Cerebellar nuclear complex (tissue), 1 donor: Measurements from ENCODE around the gene CDK5RAP2.

Experiments used
- DNase-seq, 2 experiments: peaks; one replicate each; lab custom pipeline; 2025; lab: John Stamatoyannopoulos, UW

CDK5RAP2 gene

DNA sequence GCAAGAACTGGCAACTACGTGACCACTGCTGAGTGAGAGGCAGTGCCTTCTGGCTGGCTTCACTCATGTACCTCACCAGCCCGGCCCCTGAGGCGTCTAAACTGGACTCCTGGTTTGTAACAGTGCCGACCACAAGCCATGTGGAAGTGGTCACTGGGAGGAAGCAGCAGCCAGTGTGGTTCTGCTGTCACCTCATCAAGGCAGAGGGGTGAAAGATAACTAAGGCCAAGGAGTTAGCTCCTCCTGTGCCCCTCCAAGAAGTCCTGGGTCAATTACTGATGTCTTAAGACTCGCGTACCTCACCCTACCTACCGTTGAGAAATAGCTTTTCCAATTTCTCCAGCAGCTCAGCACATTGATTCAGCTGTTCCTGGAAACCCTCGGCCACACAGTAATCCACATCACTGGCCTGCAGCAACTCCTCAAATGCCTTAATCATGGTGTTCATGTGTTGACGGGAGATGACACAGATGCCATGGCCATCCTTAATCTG lies 142.9 kb downstream of the CDK5RAP2 start:
- DNase-seq: no peak

DNA sequence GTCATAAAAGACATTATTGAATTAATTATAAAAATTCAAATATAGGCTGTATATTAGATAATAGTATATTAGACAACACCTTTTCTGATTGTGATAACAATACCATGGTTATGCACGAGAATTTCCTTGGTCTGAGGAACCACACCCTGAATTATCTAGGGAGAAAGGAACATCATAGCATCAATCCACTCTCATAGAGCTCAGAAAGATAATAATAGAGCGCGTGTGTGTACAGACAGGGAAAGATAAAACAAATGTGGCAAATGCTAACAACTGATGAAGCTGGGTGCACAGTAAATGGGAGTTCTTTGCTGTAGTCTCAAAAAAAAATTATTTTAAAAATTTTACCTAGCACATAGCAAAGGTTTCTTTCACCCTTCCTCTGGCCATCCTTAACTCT lies 143.5 kb downstream of the CDK5RAP2 start:
- DNase-seq: no peak

DNA sequence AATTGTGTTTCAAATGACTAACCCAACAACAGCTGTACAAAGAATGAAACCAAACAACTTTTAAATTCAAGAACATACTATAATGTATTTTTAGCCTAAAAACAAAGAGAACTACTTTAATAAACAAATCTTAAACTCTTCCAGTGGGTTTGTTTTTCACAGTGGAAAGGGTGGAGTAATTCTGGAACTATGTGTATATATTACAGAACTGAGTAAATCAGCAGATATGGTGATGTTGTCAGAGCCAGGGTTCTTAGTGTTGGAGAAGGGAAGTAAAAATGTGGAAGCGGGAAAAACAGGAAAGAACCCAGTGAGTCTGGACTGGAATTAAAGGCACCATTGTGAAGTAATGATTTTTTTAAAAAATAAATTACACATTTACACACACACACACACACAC lies 144.9 kb downstream of the CDK5RAP2 start:
- no peak for DNase-seq

DNA sequence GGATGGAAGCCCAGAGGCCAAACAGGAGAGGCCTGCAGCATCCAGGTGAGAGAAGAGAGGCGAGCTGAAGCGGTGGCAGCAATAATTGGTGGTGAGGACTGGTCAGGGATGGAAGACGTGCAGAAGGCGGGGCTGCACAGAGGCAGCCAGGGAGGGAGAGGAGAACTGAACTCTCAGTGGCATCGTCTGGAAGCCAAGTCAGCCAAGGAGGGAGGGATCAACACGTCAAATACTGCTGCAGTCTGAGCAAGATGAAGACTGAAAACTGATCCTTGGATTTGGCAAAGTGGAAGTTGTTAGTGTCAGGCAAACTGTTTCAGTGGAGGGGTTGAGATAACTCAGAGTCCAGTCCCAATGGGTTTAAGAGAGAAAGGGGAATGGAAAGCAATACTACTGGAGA lies 145.4 kb downstream of the CDK5RAP2 start:
- no peak for DNase-seq

- DNase-seq: no peak
Measured at GRCh38 chr9:120433701-120434100, 146.3 kb downstream of the CDK5RAP2 start.

GRCh38 chr9:120432600-120432999 lies 147.4 kb downstream of the CDK5RAP2 start:
- DNase-seq: no peak

DNA sequence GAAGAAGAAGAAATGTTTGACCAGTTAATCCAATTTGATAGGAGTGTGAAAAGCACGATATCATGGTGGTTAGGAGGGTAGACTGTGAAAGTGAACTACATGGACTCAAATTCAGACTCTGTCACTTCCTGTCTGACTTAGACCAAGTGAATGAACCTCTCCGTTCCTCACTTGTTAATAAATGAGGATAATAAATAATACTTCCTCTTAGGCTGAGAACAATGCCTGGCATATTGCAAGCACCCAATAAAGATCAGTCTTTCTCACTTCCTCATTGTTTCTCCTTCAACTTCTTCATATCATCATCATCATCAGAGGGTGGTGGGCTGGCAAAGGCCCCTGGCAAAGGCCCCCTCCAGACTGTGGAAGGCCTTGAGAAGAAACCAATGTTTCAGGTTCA lies 148.7 kb downstream of the CDK5RAP2 start:
- no peak for DNase-seq

DNA sequence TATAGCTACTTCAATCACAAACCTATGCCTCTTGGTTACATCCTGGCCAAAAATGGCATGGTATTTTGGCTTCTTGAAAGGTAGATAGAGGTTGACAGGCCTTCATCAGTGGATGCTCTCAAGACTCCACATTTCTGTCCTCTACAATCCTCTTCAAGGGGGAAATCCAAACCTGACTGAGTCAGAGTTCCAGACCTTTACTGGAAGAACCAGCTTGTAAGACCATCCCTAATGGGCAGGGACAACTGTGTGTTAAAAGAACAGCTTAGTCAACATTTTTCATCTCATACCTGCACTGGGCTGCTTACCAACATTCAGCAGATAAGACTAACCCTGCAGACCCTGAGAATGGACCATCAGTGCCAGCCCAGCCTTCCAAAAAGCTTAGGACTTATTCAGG lies 155.7 kb downstream of the CDK5RAP2 start:
- DNase-seq: no peak

DNA sequence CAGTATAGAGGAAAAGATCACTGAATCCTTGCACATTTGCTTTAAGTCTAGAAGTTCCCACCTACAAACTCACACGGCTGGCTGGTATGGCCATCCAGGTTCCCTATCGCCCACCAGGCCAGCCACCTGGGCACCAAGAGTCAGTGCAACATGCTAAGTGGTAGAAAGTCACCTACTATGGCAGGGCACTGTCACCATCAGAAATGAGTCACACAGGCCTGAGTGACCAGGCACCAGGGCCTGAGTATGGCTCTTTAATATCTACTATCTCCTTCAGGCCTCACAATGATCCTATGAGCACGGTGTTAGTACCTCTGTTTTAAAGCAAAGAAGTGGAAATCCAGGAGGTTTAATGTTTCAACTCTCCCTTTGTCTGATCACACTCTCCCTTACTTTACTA lies 156.2 kb downstream of the CDK5RAP2 start:
- DNase-seq: no peak

- DNase-seq: no peak
Measured at GRCh38 chr9:120421977-120422376, 158.0 kb downstream of the CDK5RAP2 start.

- no peak for DNase-seq
Measured at GRCh38 chr9:120418315-120418714, 161.7 kb downstream of the CDK5RAP2 start.

- DNase-seq: no peak
Measured at GRCh38 chr9:120416781-120417427, 163.1 kb downstream of the CDK5RAP2 start.

- no peak for DNase-seq
Measured at GRCh38 chr9:120413121-120414048, 166.6 kb downstream of the CDK5RAP2 start.

- no peak for DNase-seq
Measured at GRCh38 chr9:120412425-120412951, 167.5 kb downstream of the CDK5RAP2 start.

- DNase-seq: no peak
Measured at GRCh38 chr9:120411862-120412424, 168.0 kb downstream of the CDK5RAP2 start.

GRCh38 chr9:120410925-120411501 lies 169.0 kb downstream of the CDK5RAP2 start:
- DNase-seq: no peak

GRCh38 chr9:120408680-120409258 lies 171.2 kb downstream of the CDK5RAP2 start:
- no peak for DNase-seq

- DNase-seq: no peak
Measured at GRCh38 chr9:120405860-120406259, 174.1 kb downstream of the CDK5RAP2 start.

GRCh38 chr9:120405134-120405533 lies 174.8 kb downstream of the CDK5RAP2 start:
- DNase-seq: no peak

DNA sequence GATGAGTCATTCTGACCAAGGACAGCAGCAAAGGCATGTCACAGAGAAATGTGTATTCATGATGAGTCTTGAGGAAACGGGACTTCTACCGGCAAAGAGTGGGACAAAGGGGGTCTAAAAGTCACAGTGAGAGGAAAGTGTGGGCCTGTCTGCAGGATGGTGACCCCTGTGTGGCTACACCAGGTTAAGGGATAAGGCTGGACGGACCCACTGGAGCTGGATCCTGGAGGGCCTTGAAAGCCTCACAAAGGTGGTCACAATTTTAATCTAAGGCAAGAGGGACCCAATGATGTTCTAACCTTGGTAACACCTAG lies 176.5 kb downstream of the CDK5RAP2 start:
- DNase-seq: no peak

DNA sequence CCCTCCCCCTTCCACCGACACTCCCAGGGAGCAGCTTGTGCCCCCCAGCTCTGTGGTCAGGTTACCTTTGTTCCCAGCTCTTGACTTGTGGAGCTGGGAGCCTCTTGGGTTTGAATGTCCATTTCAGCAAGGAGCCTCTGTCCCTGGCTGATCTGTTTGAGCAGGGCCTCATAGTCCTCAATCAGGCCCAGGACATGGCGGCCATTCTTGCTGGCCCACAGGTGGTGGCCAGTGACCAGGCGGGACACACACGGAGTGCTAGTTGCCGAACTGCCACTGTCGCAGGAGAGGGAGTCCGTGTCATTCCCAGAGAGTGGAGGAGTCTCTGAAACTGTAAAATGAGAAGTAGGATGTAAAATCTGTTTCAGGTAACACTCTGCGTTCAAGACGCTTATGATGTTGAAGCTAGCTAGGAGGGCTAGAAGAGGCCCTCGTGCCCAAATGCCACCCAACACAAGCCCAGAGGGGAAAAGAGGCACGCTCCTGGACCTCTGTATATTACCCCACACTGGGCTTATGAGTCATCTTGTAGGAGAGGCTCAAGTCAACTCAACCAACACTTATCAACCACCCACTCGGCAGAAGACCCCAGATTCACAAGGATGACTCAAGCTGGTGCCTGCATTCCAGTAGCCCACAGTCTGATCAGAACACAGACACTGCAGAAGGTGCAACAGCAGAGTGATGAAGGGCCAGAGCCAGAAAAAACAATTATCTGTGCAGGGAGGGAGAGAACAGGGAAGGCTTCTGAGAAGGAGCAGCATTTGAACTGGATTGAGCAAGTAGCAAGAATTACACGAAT lies 177.0 kb downstream of the CDK5RAP2 start:
- no peak for DNase-seq
